ENCODE measurements around the gene NECAB3. TPM values are rescaled to one million over a fixed set of nuclear protein-coding genes. Genes with fewer than 3 reads are reported as not detected.

NECAB3 gene
- total and polyA plus RNA-seq, 2 of the 13 experiments (the other 11 are each of a cell fraction or from before 2014, with no cell fraction given): 61.5 to 65.5 TPM

DNA sequence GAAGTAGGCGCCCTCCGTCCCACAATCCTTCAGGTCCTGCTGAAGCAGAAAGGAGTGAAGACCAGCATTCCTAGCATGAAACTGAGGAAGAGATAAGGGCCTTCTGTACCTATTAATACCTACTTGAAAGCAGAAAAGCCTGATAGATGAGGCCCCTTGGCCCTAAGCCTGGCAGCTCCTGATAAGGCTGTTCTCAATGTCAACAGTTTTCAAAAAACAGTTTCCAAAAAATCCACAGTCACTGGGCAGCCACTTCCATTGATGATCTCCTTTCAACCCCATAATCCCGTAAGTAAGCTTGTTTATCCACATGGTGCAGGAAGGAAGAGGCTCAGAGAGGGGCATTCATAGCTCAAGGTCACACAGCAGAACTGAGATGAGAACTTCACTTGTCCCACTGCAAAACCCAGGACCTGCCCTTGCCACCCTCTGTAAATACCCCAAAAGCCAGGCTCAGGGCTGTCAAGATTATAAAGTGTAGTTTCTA, 14.8 kb upstream of the NECAB3 start (continued):
- no peak for TF ChIP-seq MED8 (CRISPR knock-in tag; IDR thresholded peaks at IDR 0.05; ENCODE audit: insufficient replicate concordance)
- TF ChIP-seq, protein P1, sequence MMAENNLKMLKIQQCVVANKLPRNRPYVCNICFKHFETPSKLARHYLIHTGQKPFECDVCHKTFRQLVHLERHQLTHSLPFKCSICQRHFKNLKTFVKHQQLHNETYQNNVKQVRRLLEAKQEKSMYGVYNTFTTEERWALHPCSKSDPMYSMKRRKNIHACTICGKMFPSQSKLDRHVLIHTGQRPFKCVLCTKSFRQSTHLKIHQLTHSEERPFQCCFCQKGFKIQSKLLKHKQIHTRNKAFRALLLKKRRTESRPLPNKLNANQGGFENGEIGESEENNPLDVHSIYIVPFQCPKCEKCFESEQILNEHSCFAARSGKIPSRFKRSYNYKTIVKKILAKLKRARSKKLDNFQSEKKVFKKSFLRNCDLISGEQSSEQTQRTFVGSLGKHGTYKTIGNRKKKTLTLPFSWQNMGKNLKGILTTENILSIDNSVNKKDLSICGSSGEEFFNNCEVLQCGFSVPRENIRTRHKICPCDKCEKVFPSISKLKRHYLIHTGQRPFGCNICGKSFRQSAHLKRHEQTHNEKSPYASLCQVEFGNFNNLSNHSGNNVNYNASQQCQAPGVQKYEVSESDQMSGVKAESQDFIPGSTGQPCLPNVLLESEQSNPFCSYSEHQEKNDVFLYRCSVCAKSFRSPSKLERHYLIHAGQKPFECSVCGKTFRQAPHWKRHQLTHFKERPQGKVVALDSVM (CRISPR knock-in tag; IDR thresholded peaks at IDR 0.05): no peak
- TF ChIP-seq SP1 (IDR thresholded peaks at IDR 0.05): no peak
- no peak for TF ChIP-seq SP1 (CRISPR knock-in tag; IDR thresholded peaks at IDR 0.05)
- TF ChIP-seq ARHGAP35 (CRISPR knock-in tag; IDR thresholded peaks at IDR 0.05; ENCODE audit: borderline replicate concordance): no peak
- TF ChIP-seq SKI (IDR thresholded peaks at IDR 0.05; ENCODE audit: partially characterized antibody): no peak
- no peak for TF ChIP-seq NCOA5 (CRISPR knock-in tag; IDR thresholded peaks at IDR 0.05)
- no peak for TF ChIP-seq FOXP1 (IDR thresholded peaks at IDR 0.05)
- peak; percentile 41; the same call in 1 of the 2 replicates for TF ChIP-seq FOXP1 (CRISPR knock-in tag; IDR thresholded peaks at IDR 0.05)
- peak; percentile 48 for TF ChIP-seq PPARG (CRISPR knock-in tag; conservative IDR thresholded peaks at IDR 0.05)
- no peak for TF ChIP-seq ATF7-NPFF (CRISPR knock-in tag; IDR thresholded peaks at IDR 0.05; ENCODE audit: low read depth)
- TF ChIP-seq ZC3H4 (CRISPR knock-in tag; IDR thresholded peaks at IDR 0.05; ENCODE audit: borderline replicate concordance): no peak
- no peak for TF ChIP-seq IRF1 (CRISPR knock-in tag; IDR thresholded peaks at IDR 0.05; ENCODE audit: low read depth)
- no peak for TF ChIP-seq PHF5A (CRISPR knock-in tag; IDR thresholded peaks at IDR 0.05; ENCODE audit: low read depth, unreplicated experiment)
- TF ChIP-seq HNF4A (CRISPR knock-in tag; IDR thresholded peaks at IDR 0.05): peak; percentile 73
- no peak for TF ChIP-seq HDAC6 (IDR thresholded peaks at IDR 0.05; ENCODE audit: low read depth, low read length)
- peak; percentile 27; the same call in 1 of the 2 replicates for TF ChIP-seq HNF1A (IDR thresholded peaks at IDR 0.05; ENCODE audit: low read depth)
- peak; percentile 81; the same call in 1 of the 2 replicates for TF ChIP-seq HNF1A (CRISPR knock-in tag; IDR thresholded peaks at IDR 0.05; ENCODE audit: borderline replicate concordance)
- TF ChIP-seq RAD51 (IDR thresholded peaks at IDR 0.05; ENCODE audit: borderline replicate concordance): no peak
- TF ChIP-seq CSRNP2 (CRISPR knock-in tag; conservative IDR thresholded peaks at IDR 0.05; ENCODE audit: low read depth): no peak
- no peak for TF ChIP-seq ZFP90 (CRISPR knock-in tag; IDR thresholded peaks at IDR 0.05; ENCODE audit: borderline replicate concordance)
- TF ChIP-seq, protein P2, sequence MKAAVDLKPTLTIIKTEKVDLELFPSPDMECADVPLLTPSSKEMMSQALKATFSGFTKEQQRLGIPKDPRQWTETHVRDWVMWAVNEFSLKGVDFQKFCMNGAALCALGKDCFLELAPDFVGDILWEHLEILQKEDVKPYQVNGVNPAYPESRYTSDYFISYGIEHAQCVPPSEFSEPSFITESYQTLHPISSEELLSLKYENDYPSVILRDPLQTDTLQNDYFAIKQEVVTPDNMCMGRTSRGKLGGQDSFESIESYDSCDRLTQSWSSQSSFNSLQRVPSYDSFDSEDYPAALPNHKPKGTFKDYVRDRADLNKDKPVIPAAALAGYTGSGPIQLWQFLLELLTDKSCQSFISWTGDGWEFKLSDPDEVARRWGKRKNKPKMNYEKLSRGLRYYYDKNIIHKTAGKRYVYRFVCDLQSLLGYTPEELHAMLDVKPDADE (CRISPR knock-in tag; IDR thresholded peaks at IDR 0.05): no peak
